A172 (cell line): Measurements from ENCODE around the gene CCDC177. TPM values are rescaled to one million over a fixed set of nuclear protein-coding genes. Genes with fewer than 3 reads are reported as not detected.

Experiments
- DNase-seq: peaks from one replicate; pipeline ENCODE4 v3.0.0-alpha.2; 2015; ENCODE audit warnings: low spot score
- total RNA-seq: library from RNA; depleted of rRNA; stranded (reverse); fragments of >200 nt; shearing (Covaris generic); gene quantifications from 2 replicates; pipeline ENCODE4 v1.2.3, GENCODE V29; 2014; rRNA removed

Gene CCDC177
- total RNA-seq = not detected in 2 replicates

GRCh38 chr14:69574263-69574953 lies at the start of gene CCDC177:
TSS of gene CCDC177 (minus strand) at chr14:69574871. CDS start at chr14:69573622, 1,249 bp downstream.
- DNase-seq = peak; percentile 14

DNA sequence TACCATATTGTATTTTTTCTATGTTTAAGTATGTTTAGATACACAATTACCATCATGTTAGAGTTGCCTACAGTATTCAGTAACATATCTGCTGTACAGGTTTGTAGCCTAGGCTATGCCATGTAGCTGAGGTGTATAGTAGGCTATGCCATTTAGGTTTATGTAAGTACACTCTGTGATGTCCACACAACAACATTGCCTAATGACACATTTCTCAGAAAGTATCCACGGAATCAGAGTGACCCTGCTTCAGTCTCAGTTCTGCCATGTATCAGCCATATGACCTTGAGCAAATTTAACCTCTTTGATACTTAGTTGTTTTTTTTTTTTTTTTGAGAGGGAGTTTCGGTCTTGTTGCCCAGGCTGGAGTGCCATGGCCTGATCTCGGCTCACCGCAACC lies 49.5 kb upstream of the CCDC177 start:
- no peak for DNase-seq

DNA sequence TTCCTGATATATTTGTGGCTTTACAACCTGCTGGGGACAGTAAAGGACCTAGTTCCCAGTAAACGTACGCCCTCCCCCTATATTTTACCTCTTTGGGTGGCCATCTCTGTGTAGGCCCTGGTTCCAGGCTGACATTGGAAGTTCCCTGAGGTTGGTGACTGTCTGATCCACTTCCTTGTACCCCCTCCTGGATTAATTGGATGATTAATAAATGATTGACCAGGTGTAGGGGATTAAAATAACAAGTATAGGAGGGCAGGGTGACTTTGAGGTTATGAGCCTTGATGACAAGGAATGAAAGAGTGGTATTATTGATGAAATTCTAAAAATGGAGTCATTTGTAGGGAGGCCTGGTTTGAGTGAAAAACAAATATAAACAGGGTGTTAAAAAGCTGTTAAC lies 46.3 kb upstream of the CCDC177 start:
- no peak for DNase-seq

- DNase-seq = no peak
Measured at GRCh38 chr14:69620211-69620611, 45.5 kb upstream of the CCDC177 start.

DNA sequence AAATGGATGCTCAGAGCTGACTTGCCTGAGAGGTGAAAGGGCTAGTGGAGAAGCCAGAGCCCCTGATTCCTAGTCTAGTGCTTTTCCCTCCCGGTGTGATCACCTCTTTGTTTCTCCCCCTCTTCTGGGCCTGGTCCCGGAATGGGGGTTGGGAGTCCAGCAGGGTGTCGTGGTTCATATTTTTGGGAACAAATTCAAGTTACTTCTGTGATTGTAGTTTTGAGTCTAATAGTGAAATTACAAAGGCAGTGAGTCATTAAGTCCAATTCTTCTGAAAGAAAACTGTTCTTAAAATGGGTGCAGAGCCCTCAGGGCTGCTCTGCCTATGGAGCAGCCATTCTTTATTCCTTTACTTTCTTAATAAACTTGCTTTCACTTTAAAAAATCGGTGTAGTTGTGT lies 44.3 kb upstream of the CCDC177 start:
- DNase-seq = no peak

- DNase-seq = no peak
Measured at GRCh38 chr14:69617796-69618195, 43.1 kb upstream of the CCDC177 start.

DNA sequence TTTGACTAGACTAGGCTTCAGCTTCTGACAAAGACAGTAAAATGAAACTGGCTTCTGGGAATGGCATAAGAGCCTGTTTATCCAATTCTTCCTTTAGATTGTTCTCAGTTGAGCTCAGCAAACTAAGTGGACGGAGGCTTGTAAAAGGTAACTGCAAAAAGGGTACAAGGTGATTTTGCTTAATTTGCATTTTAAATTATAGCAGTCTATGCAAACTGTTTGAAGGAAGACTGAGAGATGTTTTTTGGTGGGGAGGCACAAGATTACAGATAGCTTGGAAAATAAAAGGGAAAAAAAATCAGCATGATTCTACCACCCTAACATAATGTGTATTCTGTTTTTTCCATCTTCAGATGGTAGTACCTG lies 41.7 kb upstream of the CCDC177 start:
- no peak for DNase-seq

GRCh38 chr14:69615496-69616407 lies 41.1 kb upstream of the CCDC177 start:
- peak; percentile 39 for DNase-seq

- no peak for DNase-seq
Measured at GRCh38 chr14:69615121-69615495, 40.4 kb upstream of the CCDC177 start.

DNA sequence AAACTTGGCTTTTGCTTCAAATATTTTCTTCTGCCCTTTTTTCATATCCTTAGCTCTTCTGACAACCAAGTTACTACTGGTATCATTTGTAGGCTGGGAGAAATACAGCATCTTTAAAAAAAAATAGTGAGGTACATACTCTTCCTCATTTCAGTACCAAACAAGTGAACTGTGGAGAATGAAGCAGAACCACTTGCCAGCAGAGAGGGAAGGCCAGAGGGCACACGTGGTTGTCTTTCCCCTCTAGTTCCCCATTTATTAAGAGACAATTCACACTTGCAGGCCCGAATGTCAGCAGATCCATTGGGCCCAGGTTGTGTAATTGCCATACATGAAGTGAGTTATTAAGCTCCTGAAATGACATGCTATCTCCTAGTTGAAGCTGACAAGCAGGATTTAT lies 39.9 kb upstream of the CCDC177 start:
- no peak for DNase-seq

GRCh38 chr14:69613312-69614073 lies 38.8 kb upstream of the CCDC177 start:
- no peak for DNase-seq

DNA sequence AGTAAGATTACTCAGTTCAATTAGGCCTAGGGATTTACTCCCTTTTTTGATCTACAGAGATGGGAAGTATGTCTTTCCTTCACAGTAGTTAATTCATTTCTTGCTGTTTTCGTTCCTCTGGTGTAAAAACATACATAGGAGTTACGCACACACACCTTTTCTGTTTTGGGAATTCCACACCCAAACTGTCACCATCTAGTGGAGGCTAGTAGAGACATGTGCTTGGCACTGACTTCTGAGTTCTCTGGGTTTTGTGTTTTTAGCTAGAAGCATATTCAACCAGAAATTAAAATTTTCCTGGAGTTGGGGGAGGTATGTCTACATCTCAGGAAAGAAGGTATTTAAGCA lies 38.1 kb upstream of the CCDC177 start:
- DNase-seq = no peak

- no peak for DNase-seq
Measured at GRCh38 chr14:69612014-69612782, 37.5 kb upstream of the CCDC177 start.

DNA sequence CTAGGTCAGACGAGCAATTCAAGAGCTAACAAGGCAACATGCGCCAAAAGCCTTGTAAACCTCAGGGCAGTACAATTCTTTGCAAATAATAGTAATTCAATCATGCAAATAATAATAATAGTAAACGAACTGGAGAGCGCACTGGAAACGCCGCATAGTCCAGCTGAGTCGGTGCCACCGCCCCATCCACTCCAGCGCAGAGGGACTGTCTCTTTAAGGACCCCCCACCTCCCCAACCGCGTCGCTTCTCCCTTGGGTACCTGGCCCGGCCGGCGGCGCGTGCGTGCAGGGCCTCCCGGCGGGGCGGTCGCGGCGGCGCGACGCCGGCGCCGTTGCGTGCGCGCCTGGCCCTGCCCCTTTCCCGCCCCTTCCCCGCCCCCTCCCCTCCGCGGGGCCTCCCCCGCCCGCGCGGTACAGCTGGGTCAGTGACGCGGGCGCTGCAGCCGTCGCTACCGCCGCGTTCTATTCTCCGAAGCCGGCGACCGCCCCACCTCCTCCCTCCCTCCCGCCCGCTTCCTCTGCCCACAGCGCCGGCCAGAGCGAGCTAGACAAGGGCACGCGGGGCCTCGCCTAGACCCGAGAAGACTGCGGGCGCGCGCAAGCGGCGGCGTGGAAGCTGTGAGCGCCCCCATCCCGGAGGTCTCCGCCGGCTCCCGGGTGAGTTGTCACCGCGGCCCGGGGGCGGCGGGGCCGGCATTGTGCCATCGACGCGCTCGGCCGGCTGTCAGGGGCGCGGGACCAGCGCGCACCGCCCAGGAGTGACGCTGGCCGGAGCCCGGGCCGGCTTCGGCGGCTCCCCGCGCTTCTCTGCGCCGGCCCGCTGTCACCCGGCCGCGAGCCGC lies 36.7 kb upstream of the CCDC177 start, which contains the start of gene SUSD6:
Gene SUSD6 (plus strand): TSS at position 425 of the 842 bp plus-strand sequence. CDS start 46,997 bp downstream, outside the sequence.
- DNase-seq = peak; percentile 42

GRCh38 chr14:69610874-69611171 lies 36.2 kb upstream of the CCDC177 start:
- DNase-seq = no peak

- no peak for DNase-seq
Measured at GRCh38 chr14:69610020-69610873, 35.6 kb upstream of the CCDC177 start.

DNA sequence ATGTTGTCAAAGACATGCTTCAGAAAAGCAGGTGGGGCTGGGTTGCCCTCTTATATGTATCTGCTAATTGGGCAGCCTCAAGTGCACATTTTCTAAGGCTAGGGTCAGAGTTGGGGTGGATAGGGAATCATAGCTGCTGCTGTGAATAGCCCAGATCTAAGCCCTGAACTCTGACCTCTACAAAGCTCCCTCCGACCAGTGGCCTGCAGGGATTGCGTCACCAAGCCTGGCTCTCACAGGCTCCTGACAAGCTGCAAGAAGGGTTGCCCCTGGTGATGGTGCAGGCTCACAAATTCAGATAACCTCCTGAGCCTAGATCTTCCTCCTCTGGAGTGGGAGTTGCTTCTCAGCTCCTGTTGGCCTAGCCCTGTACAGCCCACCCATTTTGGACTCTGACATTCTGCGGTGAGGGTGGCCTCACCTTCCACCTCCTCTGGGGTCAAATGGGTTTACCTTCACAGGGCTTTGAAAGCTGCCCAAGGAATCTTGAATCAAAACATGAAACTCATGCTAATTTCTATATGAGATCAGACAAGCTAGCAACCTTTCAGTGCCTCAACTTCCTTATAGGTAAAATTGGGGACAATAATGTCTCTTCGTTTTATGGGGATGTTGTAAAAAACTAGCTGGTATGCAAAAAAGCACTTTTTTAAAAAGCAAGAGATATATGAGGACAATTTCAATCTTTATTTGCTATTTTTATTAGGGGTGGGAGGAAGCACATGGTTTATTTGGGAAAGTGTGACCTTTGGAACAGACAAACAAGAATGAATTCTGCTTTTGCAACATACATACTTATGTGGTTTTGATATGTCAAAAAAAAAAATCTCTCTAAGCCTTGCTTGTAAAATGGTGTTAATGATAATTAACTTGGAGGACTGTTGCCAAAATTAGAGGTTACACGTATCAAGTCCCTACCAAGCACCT lies 31.9 kb upstream of the CCDC177 start:
- no peak for DNase-seq

GRCh38 chr14:69605738-69606137 lies 31.1 kb upstream of the CCDC177 start:
- DNase-seq = no peak
